Raji (cell line): ENCODE data around the gene GALNT16.

ENCODE experiments used
- POLR2A ChIP-seq: IDR thresholded peaks from 2 replicates; pipeline ENCODE4 v1.6.1; 2011; ENCODE audit warnings: low read depth, low read length, control low read depth; ENCODE audit not compliant: insufficient read depth

Gene GALNT16

GRCh38 chr14:69259527-69260189 lies at the start of gene GALNT16:
GALNT16 (plus strand) TSS chr14:69260158; CDS start chr14:69260291, 133 bp downstream.
- no peak for TF ChIP-seq POLR2A

- TF ChIP-seq POLR2A: no peak
Measured at GRCh38 chr14:69214393-69214792, 45.6 kb upstream of the GALNT16 start.

- no peak for TF ChIP-seq POLR2A
Measured at GRCh38 chr14:69224946-69225345, 35.0 kb upstream of the GALNT16 start.

- no peak for TF ChIP-seq POLR2A
Measured at GRCh38 chr14:69226178-69226577, 33.8 kb upstream of the GALNT16 start.

- TF ChIP-seq POLR2A: no peak
Measured at GRCh38 chr14:69226736-69227135, 33.2 kb upstream of the GALNT16 start.

GRCh38 chr14:69231486-69231885 lies 28.5 kb upstream of the GALNT16 start:
- no peak for TF ChIP-seq POLR2A

GRCh38 chr14:69232388-69232787 lies 27.6 kb upstream of the GALNT16 start:
- no peak for TF ChIP-seq POLR2A

GRCh38 chr14:69234106-69234505 lies 25.9 kb upstream of the GALNT16 start:
- TF ChIP-seq POLR2A: no peak

GRCh38 chr14:69235708-69236107 lies 24.2 kb upstream of the GALNT16 start:
- no peak for TF ChIP-seq POLR2A

GRCh38 chr14:69237142-69237541 lies 22.8 kb upstream of the GALNT16 start:
- no peak for TF ChIP-seq POLR2A

GRCh38 chr14:69237584-69237983 lies 22.4 kb upstream of the GALNT16 start:
- no peak for TF ChIP-seq POLR2A

GRCh38 chr14:69238883-69239282 lies 21.1 kb upstream of the GALNT16 start:
- TF ChIP-seq POLR2A: no peak

- TF ChIP-seq POLR2A: no peak
Measured at GRCh38 chr14:69240527-69241173, 19.3 kb upstream of the GALNT16 start.

GRCh38 chr14:69241577-69241976 lies 18.4 kb upstream of the GALNT16 start:
- no peak for TF ChIP-seq POLR2A

GRCh38 chr14:69242311-69243224 lies 17.4 kb upstream of the GALNT16 start:
- no peak for TF ChIP-seq POLR2A

GRCh38 chr14:69244946-69245345 lies 15.0 kb upstream of the GALNT16 start:
- TF ChIP-seq POLR2A: no peak
